Stimulated activated CD4-positive, alpha-beta T cell treated with anti-CD3 and anti-CD28 coated beads, Interleukin-4, amount 100 ng/mL, for 48 hours (primary cell): ENCODE measurements around the gene TXNDC5.
"Not testable (repeated sequence)": the region's sequence is repeated elsewhere in the genome, so short reads cannot be mapped to it uniquely, and the experiment has no call there.

Experiments
- DNase-seq, 2 donors: peaks; one replicate each; pipeline ENCODE4 v3.0.0-alpha.2; 2020; ENCODE audit warnings: low read depth in 2 of 2

TXNDC5 gene

GRCh38 chr6:7895125-7895423 lies 15.5 kb downstream of the TXNDC5 start:
- no peak for DNase-seq

DNA sequence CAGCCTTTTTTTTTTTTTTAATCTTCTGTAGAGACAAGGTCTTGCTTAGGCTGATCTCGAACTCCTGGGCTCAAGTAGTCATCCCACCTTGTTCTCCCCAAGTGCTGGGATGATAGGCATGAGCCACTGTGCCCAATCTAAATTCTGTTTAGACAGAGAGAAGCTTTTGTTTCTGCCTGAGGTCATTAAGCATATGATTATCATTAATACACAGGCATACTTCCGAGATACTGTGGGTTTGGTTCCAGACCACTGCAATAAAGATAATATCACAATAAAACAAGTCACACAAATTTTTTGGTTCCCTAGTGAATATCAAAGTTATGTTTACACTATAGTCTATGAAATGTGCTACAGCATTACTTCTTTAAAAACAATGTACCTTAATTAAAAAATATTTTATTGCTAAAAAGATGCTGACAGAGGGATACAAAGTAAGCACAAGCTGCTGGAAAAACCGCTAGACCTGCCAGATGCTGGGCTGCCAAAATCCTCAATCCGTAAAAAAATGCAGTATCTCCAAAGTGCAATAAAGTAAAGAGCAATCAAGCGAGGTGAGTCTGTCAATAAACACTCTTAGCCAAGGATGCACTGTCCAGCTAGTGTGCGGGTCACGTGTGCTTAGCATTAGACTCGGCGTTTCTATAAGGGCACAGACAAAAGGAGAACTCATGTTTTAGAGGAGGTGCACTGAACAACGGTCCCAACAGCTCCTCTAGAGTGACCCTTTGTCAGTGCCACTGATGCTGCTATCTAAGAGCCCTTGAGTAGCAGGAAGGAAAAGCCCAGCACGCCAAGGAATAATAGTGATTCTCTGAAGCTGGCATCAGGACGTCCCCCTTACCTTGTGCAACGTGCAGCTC lies 16.1 kb downstream of the TXNDC5 start:
- no peak for DNase-seq

DNA sequence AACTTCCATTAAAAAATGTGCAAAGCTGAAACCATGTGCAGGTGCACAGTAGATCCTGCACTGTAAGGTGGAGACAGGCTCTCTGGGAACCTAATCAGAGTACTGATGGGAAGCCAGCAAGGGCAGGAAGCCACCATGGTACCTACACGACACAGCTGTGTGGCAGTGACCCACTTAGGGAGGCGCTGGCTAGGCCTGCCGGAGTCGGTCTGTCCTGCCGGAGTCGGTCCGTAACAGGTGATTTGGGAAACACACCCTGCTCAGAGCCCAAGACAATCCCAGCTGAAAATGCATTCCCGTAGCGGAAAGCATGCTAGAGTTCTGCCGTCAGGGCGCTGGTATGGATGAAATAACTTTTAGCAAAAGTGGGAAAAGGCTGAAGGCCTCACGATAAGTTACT lies 17.2 kb downstream of the TXNDC5 start:
- no peak for DNase-seq

- not testable (repeated sequence) for DNase-seq
Measured at GRCh38 chr6:7892367-7892766, 18.2 kb downstream of the TXNDC5 start.

GRCh38 chr6:7891078-7891872 lies 19.3 kb downstream of the TXNDC5 start:
- DNase-seq, result no peak

- DNase-seq, result no peak
Measured at GRCh38 chr6:7888587-7889357, 21.8 kb downstream of the TXNDC5 start.

GRCh38 chr6:7887278-7887991 lies 23.2 kb downstream of the TXNDC5 start:
- no peak for DNase-seq

GRCh38 chr6:7886132-7886531 lies 24.5 kb downstream of the TXNDC5 start:
- DNase-seq, result no peak

DNA sequence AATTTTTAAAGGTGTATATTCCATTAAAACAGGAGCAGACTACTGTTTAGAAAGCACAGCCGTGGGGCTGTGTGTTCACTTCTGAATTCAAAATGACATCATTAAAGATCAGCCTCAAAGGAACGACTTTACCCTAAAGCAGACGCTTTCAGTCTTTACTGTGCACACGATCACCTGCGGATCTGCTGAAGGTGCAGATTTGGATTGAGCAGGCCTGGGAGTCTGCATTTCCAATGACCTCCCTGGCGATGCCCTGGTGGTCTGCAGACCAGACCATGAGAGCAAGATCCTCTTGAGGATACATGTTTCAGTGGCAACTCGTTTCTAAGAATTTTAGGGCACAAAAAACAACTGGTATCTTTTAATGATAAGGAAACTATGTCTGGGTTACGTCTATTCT lies 27.2 kb downstream of the TXNDC5 start:
- no peak for DNase-seq

GRCh38 chr6:7882505-7883257 lies 27.9 kb downstream of the TXNDC5 start:
- DNase-seq, result no peak

DNA sequence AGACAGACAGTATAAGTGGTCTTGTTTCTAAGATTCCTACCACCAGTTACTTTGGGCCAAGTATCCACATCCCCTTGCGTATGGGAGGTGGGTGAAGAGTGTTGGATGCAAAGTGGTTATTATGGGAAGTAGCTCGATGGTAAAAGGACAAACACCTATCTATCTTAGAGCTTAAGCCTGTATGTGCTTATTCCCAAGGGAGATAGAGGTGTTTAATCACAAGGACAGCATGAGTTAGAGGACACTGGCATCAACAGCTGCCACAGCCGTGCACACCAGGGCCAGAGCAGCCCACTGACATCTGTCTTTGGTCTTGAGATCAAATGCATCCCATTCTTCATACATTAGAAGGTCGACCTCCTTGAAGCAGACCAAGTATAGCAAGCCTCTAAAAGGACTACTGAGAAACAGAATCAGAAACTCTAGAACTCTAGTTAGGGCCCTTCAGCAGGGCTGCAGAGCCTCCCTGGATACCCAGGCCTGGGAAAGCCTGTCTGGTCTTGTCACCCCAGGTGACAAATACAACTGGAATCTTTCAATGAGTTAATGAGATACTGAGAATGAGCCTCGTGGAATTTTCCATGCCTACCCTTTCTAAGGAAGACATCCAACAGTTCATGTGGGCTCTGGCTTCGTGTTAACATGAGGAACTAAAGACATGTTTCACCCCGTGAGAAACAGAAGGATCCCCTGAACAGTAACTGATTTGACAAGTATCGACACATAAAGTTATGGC lies 28.7 kb downstream of the TXNDC5 start:
- no peak for DNase-seq

DNA sequence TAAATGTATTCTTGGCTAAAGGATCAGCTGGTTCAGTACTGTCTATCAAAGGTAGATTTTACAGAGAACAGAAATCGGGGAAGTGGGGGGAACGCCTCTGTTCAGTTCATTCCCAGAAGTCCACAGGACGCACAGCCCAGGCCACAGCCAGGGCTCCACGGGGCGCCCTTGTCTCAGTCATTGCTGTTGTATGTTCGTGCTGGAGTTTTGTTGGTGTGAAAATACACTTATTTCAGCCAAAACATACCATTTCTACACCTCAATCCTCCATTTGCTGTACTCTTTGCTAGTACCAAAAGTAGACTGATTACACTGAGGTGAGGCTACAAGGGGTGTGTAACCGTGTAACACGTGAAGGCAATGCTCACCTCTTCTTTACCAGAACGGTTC lies 29.9 kb downstream of the TXNDC5 start:
- DNase-seq, result no peak

DNA sequence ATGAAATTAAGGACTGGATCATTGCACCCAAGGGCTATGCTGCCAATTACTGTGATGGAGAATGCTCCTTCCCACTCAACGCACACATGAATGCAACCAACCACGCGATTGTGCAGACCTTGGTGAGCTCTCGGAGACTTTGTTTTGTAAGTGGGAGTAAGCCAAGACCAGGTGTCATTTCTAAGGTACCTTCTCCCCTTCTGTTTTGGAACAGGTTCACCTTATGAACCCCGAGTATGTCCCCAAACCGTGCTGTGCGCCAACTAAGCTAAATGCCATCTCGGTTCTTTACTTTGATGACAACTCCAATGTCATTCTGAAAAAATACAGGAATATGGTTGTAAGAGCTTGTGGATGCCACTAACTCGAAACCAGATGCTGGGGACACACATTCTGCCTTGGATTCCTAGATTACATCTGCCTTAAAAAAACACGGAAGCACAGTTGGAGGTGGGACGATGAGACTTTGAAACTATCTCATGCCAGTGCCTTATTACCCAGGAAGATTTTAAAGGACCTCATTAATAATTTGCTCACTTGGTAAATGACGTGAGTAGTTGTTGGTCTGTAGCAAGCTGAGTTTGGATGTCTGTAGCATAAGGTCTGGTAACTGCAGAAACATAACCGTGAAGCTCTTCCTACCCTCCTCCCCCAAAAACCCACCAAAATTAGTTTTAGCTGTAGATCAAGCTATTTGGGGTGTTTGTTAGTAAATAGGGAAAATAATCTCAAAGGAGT lies 30.4 kb downstream of the TXNDC5 start:
- no peak for DNase-seq

DNA sequence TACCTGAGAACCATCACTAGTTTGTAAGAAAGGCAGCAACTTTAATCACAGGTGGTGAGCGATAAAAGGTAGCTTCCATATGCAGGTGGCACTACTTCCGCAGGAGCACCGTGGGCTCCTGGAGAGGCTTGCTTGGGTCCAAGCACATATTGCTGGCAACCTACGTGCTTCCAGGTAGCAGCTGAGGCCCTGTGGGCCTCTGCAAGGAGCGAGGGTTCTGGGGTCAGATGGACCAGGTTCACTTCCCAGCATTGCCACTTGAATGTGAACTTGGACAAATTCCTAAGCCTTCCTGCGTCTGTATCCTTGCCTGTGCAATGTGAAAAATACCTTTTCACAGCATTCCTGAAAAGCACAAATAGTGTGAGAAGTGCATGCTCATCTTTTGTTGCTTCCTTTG lies 31.0 kb downstream of the TXNDC5 start:
- no peak for DNase-seq

- DNase-seq, result no peak
Measured at GRCh38 chr6:7879043-7879442, 31.5 kb downstream of the TXNDC5 start.

- no peak for DNase-seq
Measured at GRCh38 chr6:7878401-7878964, 32.1 kb downstream of the TXNDC5 start.

DNA sequence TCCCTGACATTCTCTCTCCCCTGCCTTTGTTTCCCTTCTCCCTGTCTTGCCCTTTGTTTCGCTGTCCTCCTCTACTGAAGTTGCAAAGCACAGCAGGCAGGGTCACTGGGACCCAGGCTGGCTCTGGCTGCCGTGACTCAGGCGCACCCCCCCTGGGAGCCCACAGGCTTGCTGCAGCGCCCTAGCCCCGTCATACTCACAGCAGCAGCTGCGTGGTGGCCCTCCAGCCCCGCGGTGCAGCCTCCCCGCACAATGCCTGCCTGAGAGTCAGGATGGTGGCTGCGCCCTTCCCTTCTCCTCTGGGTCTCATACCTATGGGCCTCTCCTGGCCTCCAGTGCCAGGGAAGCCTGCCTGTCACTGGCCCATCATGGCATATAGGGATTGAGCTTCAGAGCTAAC lies 41.7 kb downstream of the TXNDC5 start:
- DNase-seq, result no peak

DNA sequence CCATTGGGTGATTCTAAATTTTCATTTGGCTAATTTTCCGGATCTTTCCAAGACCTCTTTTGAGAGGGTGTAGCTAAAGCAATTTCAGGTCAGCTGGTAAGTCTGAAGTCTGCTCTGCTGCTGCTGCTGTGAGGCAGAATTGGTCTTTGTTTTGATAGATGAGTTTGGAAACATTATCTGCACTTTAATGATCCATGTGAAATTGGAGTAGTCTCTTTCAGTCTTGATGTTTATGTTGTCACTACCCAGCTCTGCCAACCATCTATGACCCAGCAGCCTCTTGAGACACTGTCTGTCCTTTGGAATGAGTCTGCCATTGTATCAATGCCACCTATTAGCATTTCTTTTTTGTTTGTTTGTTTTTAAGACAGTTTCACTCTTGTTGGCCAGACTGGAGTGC lies 44.1 kb downstream of the TXNDC5 start:
- DNase-seq, result no peak

GRCh38 chr6:7865781-7866180 lies 44.8 kb downstream of the TXNDC5 start:
- no peak for DNase-seq
